ENCODE measurements around the gene KDELR3.

The KDELR3 gene

GRCh38 chr22:38484244-38484643 lies 16.3 kb downstream of the KDELR3 start:
- DNase-seq: no peak

- DNase-seq: no peak
Observed at GRCh38 chr22:38485783-38486182, 17.9 kb downstream of the KDELR3 start.

- DNase-seq: no peak
Observed at GRCh38 chr22:38487946-38488345, 20.1 kb downstream of the KDELR3 start.

- no peak for DNase-seq
Observed at GRCh38 chr22:38489142-38489541, 21.2 kb downstream of the KDELR3 start.

- DNase-seq: no peak
Observed at GRCh38 chr22:38489561-38490145, 21.8 kb downstream of the KDELR3 start.

GRCh38 chr22:38490475-38490874 lies 22.6 kb downstream of the KDELR3 start:
- no peak for DNase-seq

- DNase-seq: no peak
Observed at GRCh38 chr22:38490915-38491314, 23.0 kb downstream of the KDELR3 start.

- no peak for DNase-seq
Observed at GRCh38 chr22:38491707-38492348, 23.9 kb downstream of the KDELR3 start.

GRCh38 chr22:38494498-38494897 lies 26.6 kb downstream of the KDELR3 start:
- DNase-seq: no peak

- no peak for DNase-seq
Observed at GRCh38 chr22:38494939-38495338, 27.0 kb downstream of the KDELR3 start.

GRCh38 chr22:38497869-38498268 lies 30.0 kb downstream of the KDELR3 start:
- no peak for DNase-seq

GRCh38 chr22:38501797-38502672 lies 34.1 kb downstream of the KDELR3 start:
- no peak for DNase-seq

GRCh38 chr22:38503021-38503420 lies 35.1 kb downstream of the KDELR3 start:
- DNase-seq: no peak

- no peak for DNase-seq
Observed at GRCh38 chr22:38504731-38505540, 37.0 kb downstream of the KDELR3 start.

- peak; percentile 58 for DNase-seq
Observed at GRCh38 chr22:38505541-38506117, 37.7 kb downstream of the KDELR3 start.

- DNase-seq: peak; percentile 89
Observed at GRCh38 chr22:38506118-38506962, 38.4 kb downstream of the KDELR3 start, which contains the start of gene DDX17. Gene DDX17 (minus strand): TSS chr22:38506311.

GRCh38 chr22:38510416-38510970 lies 42.6 kb downstream of the KDELR3 start:
- DNase-seq: no peak

- no peak for DNase-seq
Observed at GRCh38 chr22:38513063-38513462, 45.2 kb downstream of the KDELR3 start.

GRCh38 chr22:38518620-38519019 lies 50.7 kb downstream of the KDELR3 start:
- DNase-seq: no peak

- no peak for DNase-seq
Observed at GRCh38 chr22:38519453-38520250, 51.8 kb downstream of the KDELR3 start.

Data from T1000 (cell line).